ENCODE data around the gene RTN4IP1.
"Not testable (repeated sequence)": the region's sequence is repeated elsewhere in the genome, so short reads cannot be mapped to it uniquely, and the experiment has no call there.

Gene RTN4IP1

GRCh38 chr6:106627760-106628159 lies 1.5 kb downstream of the RTN4IP1 start:
- DNase-seq (ENCODE audit: low read depth) = not testable (repeated sequence)

GRCh38 chr6:106626485-106626884 lies 2.8 kb downstream of the RTN4IP1 start:
- DNase-seq (ENCODE audit: low read depth) = no peak

GRCh38 chr6:106623039-106623438 lies 6.3 kb downstream of the RTN4IP1 start:
- no peak for DNase-seq (ENCODE audit: low read depth)

- DNase-seq (ENCODE audit: low read depth) = no peak
These were observed 6.9 kb downstream of the RTN4IP1 start for GRCh38 chr6:106622412-106622811.

- DNase-seq (ENCODE audit: low read depth) = peak; percentile 51
These were observed 8.2 kb downstream of the RTN4IP1 start for GRCh38 chr6:106620931-106621672.

- DNase-seq (ENCODE audit: low read depth) = no peak
These were observed 10.1 kb downstream of the RTN4IP1 start for GRCh38 chr6:106619223-106619622.

- no peak for DNase-seq (ENCODE audit: low read depth)
These were observed 11.0 kb downstream of the RTN4IP1 start for GRCh38 chr6:106618324-106618723.

GRCh38 chr6:106617857-106618256 lies 11.4 kb downstream of the RTN4IP1 start:
- no peak for DNase-seq (ENCODE audit: low read depth)

- DNase-seq (ENCODE audit: low read depth) = no peak
These were observed 12.0 kb downstream of the RTN4IP1 start for GRCh38 chr6:106617302-106617701.

GRCh38 chr6:106614592-106615257 lies 14.6 kb downstream of the RTN4IP1 start:
- no peak for DNase-seq (ENCODE audit: low read depth)

GRCh38 chr6:106614166-106614565 lies 15.1 kb downstream of the RTN4IP1 start:
- DNase-seq (ENCODE audit: low read depth) = no peak

- DNase-seq (ENCODE audit: low read depth) = no peak
These were observed 15.7 kb downstream of the RTN4IP1 start for GRCh38 chr6:106613590-106613989.

- no peak for DNase-seq (ENCODE audit: low read depth)
These were observed 16.5 kb downstream of the RTN4IP1 start for GRCh38 chr6:106612671-106613416.

GRCh38 chr6:106611030-106611429 lies 18.3 kb downstream of the RTN4IP1 start:
- DNase-seq (ENCODE audit: low read depth) = no peak

- DNase-seq (ENCODE audit: low read depth) = no peak
These were observed 19.6 kb downstream of the RTN4IP1 start for GRCh38 chr6:106609699-106610098.

- DNase-seq (ENCODE audit: low read depth) = no peak
These were observed 21.1 kb downstream of the RTN4IP1 start for GRCh38 chr6:106608080-106608668.

GRCh38 chr6:106600329-106600728 lies 29.0 kb downstream of the RTN4IP1 start:
- DNase-seq (ENCODE audit: low read depth) = no peak

- DNase-seq (ENCODE audit: low read depth) = no peak
These were observed 29.9 kb downstream of the RTN4IP1 start for GRCh38 chr6:106599440-106599839.

GRCh38 chr6:106591111-106591825 lies 38.0 kb downstream of the RTN4IP1 start:
- DNase-seq (ENCODE audit: low read depth) = peak; percentile 75

- DNase-seq (ENCODE audit: low read depth) = not testable (repeated sequence)
These were observed 40.4 kb downstream of the RTN4IP1 start for GRCh38 chr6:106588937-106589336.

GRCh38 chr6:106586815-106587415 lies 42.4 kb downstream of the RTN4IP1 start:
- DNase-seq (ENCODE audit: low read depth) = peak; percentile 60

Data from stromal cell of bone marrow (primary cell).